SK-N-MC (cell line): ENCODE results near the gene KIF1A.

ENCODE experiments used
- EZH2 ChIP-seq: fragments of 200-600 bp; sonication (generic); IDR thresholded peaks from one replicate; pipeline ENCODE4 v1.6.1; 2017; ENCODE audit warnings: antibody characterized with exemption
- POLR2AphosphoS5 ChIP-seq: IDR thresholded peaks from 2 replicates; pipeline ENCODE4 v1.6.1; 2012; ENCODE audit warnings: mild to moderate bottlenecking, low read depth, low read length, borderline replicate concordance

DNA sequence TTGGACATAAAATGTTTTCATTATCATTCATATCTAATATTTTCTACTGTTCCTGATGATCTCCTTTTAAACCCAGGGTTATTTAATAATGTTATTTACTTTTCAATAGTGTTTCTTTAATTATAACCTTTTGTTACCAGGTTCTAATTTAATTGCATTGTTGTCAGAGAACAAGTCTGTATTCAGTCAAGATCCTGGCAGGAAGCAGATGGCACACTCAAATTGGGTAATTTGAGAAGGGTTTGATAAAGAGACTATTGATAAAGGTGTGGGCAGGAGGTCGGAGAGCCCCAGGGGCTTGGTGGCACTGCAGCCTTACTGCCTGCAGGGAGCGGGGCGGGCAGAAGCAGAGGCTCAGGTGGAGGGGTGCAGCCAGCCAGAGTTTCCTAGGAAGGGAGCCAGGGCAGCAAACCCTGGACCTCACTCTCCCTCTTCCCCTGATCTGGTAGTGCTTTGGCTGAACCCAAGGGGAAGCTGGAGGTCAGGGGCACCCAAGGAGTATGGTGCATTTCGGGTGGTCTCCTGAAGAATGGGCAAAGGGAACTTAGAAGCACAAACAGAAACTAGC is 2.3 kb upstream of the KIF1A start:
- TF ChIP-seq POLR2AphosphoS5 (no peak), EZH2 (no peak)
